H1 (cell line): ENCODE results near the gene ARID4A. TPM values are rescaled to one million over a fixed set of nuclear protein-coding genes. Genes with fewer than 3 reads are reported as not detected.

Experiments used
- CTCF ChIA-PET: fragments of 300-600 bp; sonication (Branson Sonifier 250); formaldehyde crosslinking; loops from one replicate; lab custom pipeline; 2021; ENCODE audit not compliant: partially characterized antibody; lab: Charles Lee
- POLR2A ChIA-PET: fragments of 300-600 bp; sonication (Branson Sonifier 250); formaldehyde crosslinking; loops from one replicate; lab custom pipeline; 2021; ENCODE audit warnings: inconsistent platforms; ENCODE audit not compliant: partially characterized antibody; lab: Charles Lee
- DNase-seq, 2 experiments: peaks; one replicate each; pipeline versions ENCODE4 v3.0.0 to v3.0.0-alpha.2; 2010 to 2022; ENCODE audit warnings: low spot score in 2 of 2, low read depth in 1 of 2, mixed read lengths in 1 of 2
- FAIRE-seq: peaks from 2 replicates; lab custom pipeline; 2011; peaks lifted over from hg19 to GRCh38; lab: Jason Lieb, UNC
- H2AFZ ChIP-seq: 2 replicates; pipeline ENCODE4 v1.8.1; 2012; ENCODE audit warnings: low read length, inconsistent platforms
- H2AK5ac ChIP-seq: 2 replicates; pipeline ENCODE4 v1.6.1; 2013; ENCODE audit warnings: low read depth, low read length
- H2BK120ac ChIP-seq: replicated peaks from 2 replicates; pipeline ENCODE3; 2013; ENCODE audit warnings: low read depth, low read length, inconsistent platforms
- H2BK12ac ChIP-seq: 2 replicates; pipeline ENCODE4 v1.6.1; 2013; ENCODE audit warnings: low read depth, low read length
- H2BK15ac ChIP-seq: 2 replicates; pipeline ENCODE4 v1.6.1; 2013; ENCODE audit warnings: low read length
- H2BK20ac ChIP-seq: 2 replicates; pipeline ENCODE4 v1.6.1; 2013; ENCODE audit warnings: low read length
- H2BK5ac ChIP-seq: 2 replicates; pipeline ENCODE4 v1.6.1; 2013; ENCODE audit warnings: low read depth, low read length
- H3K14ac ChIP-seq: 2 replicates; pipeline ENCODE4 v1.6.1; 2013; ENCODE audit warnings: inconsistent platforms; ENCODE audit not compliant: insufficient read length
- H3K18ac ChIP-seq: 2 replicates; pipeline ENCODE4 v1.6.1; 2013; ENCODE audit warnings: low read length; ENCODE audit errors: extremely low read depth
- H3K23ac ChIP-seq: 2 replicates; pipeline ENCODE4 v1.6.1; 2013; ENCODE audit warnings: inconsistent platforms; ENCODE audit not compliant: insufficient read length
- H3K23me2 ChIP-seq: 2 replicates; pipeline ENCODE4 v1.6.1; 2013; ENCODE audit warnings: low read depth, low read length
- H3K27ac ChIP-seq: 2 replicates; pipeline ENCODE4 v1.6.1; 2011; ENCODE audit warnings: low read depth, low read length, inconsistent platforms
- H3K27me3 ChIP-seq, 4 experiments: replicated peaks in 1 of 4; 1 replicate in 1 of 4; 2 replicates in 3 of 4; pipeline versions ENCODE4 v1.6.1 to v1.8.1; 2011 to 2013; ENCODE audit warnings: low read length in 3 of 4, mild to moderate bottlenecking in 3 of 4, inconsistent platforms in 2 of 4, mixed read lengths in 2 of 4, moderate library complexity in 1 of 4; ENCODE audit not compliant: control insufficient read depth in 3 of 4, insufficient read depth in 3 of 4; ENCODE audit errors: extremely low read depth in 1 of 4
- H3K36me3 ChIP-seq, 4 experiments: 2 replicates each; pipeline versions ENCODE4 v1.6.1 to v1.8.1; 2011 to 2013; ENCODE audit warnings: mild to moderate bottlenecking in 4 of 4, low read length in 3 of 4, moderate library complexity in 2 of 4, control low read depth in 1 of 4, inconsistent platforms in 1 of 4; ENCODE audit not compliant: insufficient read depth in 4 of 4, control insufficient read depth in 2 of 4
- H3K4ac ChIP-seq: replicated peaks from 2 replicates; pipeline ENCODE3; 2013; ENCODE audit warnings: low read length, low read depth, mixed read lengths, inconsistent platforms; ENCODE audit not compliant: insufficient read length
- H3K4me1 ChIP-seq, 4 experiments: replicated peaks in 1 of 4; 1 replicate in 1 of 4; 2 replicates in 3 of 4; pipeline versions ENCODE4 v1.6.1 to v1.8.1; 2011 to 2013; ENCODE audit warnings: low read length in 3 of 4, inconsistent platforms in 2 of 4, mixed read lengths in 1 of 4; ENCODE audit not compliant: insufficient read depth in 4 of 4, control insufficient read depth in 3 of 4
- H3K4me2 ChIP-seq, 2 experiments: 2 replicates each; pipeline versions ENCODE4 v1.6.1 to v1.8.1; 2011 to 2013; ENCODE audit warnings: low read depth in 2 of 2, low read length in 2 of 2, control low read depth in 1 of 2, inconsistent platforms in 1 of 2, mild to moderate bottlenecking in 1 of 2; ENCODE audit not compliant: insufficient read depth in 1 of 2
- H3K4me3 ChIP-seq, 4 experiments: fragments of 200-600, 300-600 bp in 1 of 4; sonication (generic), shearing (Covaris generic), sonication (Bioruptor Twin) in 1 of 4; 2 replicates each; pipeline versions ENCODE4 v1.5.1 to v1.8.1; 2011 to 2016; ENCODE audit warnings: low read length in 4 of 4, low read depth in 3 of 4, control low read depth in 2 of 4, inconsistent platforms in 2 of 4, mild to moderate bottlenecking in 2 of 4, mixed read lengths in 1 of 4, moderate library complexity in 1 of 4; ENCODE audit not compliant: insufficient read depth in 2 of 4; ENCODE audit errors: extremely low read depth in 1 of 4
- H3K56ac ChIP-seq: replicated peaks from 2 replicates; pipeline ENCODE3; 2013; ENCODE audit warnings: low read depth, mild to moderate bottlenecking, mixed read lengths, low read length, inconsistent platforms; ENCODE audit not compliant: insufficient read length
- H3K79me1 ChIP-seq: 2 replicates; pipeline ENCODE4 v1.6.1; 2013; ENCODE audit warnings: low read depth, low read length, control low read depth
- H3K79me2 ChIP-seq, 2 experiments: 2 replicates each; pipeline versions ENCODE4 v1.6.1 to v1.8.1; 2012 to 2013; ENCODE audit warnings: low read length in 2 of 2, mild to moderate bottlenecking in 2 of 2, inconsistent platforms in 1 of 2; ENCODE audit not compliant: insufficient read depth in 2 of 2, control insufficient read depth in 1 of 2
- H3K9ac ChIP-seq, 4 experiments: replicated peaks in 1 of 4; 1 replicate in 1 of 4; 2 replicates in 3 of 4; pipeline versions ENCODE4 v1.6.1 to v1.8.1; 2011 to 2013; ENCODE audit warnings: low read depth in 3 of 4, low read length in 3 of 4, control low read depth in 2 of 4, mild to moderate bottlenecking in 2 of 4, moderate library complexity in 2 of 4, inconsistent platforms in 1 of 4; ENCODE audit errors: extremely low read depth in 1 of 4
- H3K9me3 ChIP-seq, 2 experiments: 2 replicates each; pipeline versions ENCODE4 v1.6.1 to v1.8.1; 2012 to 2013; ENCODE audit warnings: mild to moderate bottlenecking in 2 of 2, moderate library complexity in 2 of 2, control low read depth in 1 of 2, inconsistent platforms in 1 of 2, low read depth in 1 of 2, low read length in 1 of 2, mixed read lengths in 1 of 2; ENCODE audit not compliant: insufficient read depth in 2 of 2
- H4K20me1 ChIP-seq, 2 experiments: replicated peaks in 1 of 2; 2 replicates each; pipeline versions ENCODE3 to v1.8.1; 2011 to 2013; ENCODE audit warnings: inconsistent platforms in 2 of 2, low read length in 2 of 2, mild to moderate bottlenecking in 1 of 2; ENCODE audit not compliant: insufficient read depth in 2 of 2, control insufficient read depth in 1 of 2
- H4K5ac ChIP-seq: 2 replicates; pipeline ENCODE4 v1.6.1; 2013; ENCODE audit warnings: low read length, low read depth, mixed read lengths, inconsistent platforms; ENCODE audit not compliant: insufficient read length
- H4K8ac ChIP-seq: 2 replicates; pipeline ENCODE4 v1.8.0; 2013; ENCODE audit warnings: mild to moderate bottlenecking, moderate library complexity, low read length, inconsistent platforms; ENCODE audit not compliant: insufficient read depth; ENCODE audit errors: extremely low read depth
- H4K91ac ChIP-seq: replicated peaks from 2 replicates; pipeline ENCODE3; 2013; ENCODE audit warnings: low read length, mixed read lengths, inconsistent platforms; ENCODE audit not compliant: insufficient read length
- WGBS, 2 experiments: shearing (Covaris generic) in 1 of 2; methylation state at CpG; one replicate each; pipeline versions ENCODE4 v1.1.6 to v1.1.7; 2013 to 2015; ENCODE audit warnings: low lambda C conversion rate in 2 of 2, mixed read lengths in 2 of 2, inconsistent platforms in 1 of 2, low coverage in 1 of 2, missing lambda C conversion rate in 1 of 2; ENCODE audit not compliant: insufficient replicate concordance in 2 of 2, insufficient coverage in 1 of 2, insufficient read length in 1 of 2; ENCODE audit errors: extremely low coverage in 1 of 2, missing lambda C conversion rate in 1 of 2; 5-methylcytosine and 5-hydroxymethylcytosine counted together
- polyA plus RNA-seq, 7 experiments: library from polyadenylated mRNA; depleted of rRNA in 3 of 7; stranded (reverse) in 5 of 7; unstranded in 2 of 7; fragments of >200 nt in 5 of 7; fragments of 200-250 nt in 2 of 7; gene quantifications; 1 replicate in 5 of 7; 2 replicates in 1 of 7; 4 replicates in 1 of 7; pipeline versions ENCODE4 v1.2.1 to v1.2.3, GENCODE V29; 2011 to 2013; ENCODE audit warnings: missing spikeins in 2 of 7, mixed read lengths in 2 of 7
- total RNA-seq: library from RNA; stranded (reverse); fragmentation: NEBNext Ultra II Directional; extraction: Animal tissue kit (Norgen Biotek cat#: 25700); gene quantifications from 2 replicates; pipeline ENCODE4 v1.2.1, GENCODE V29; 2021

The ARID4A gene
- total and polyA plus RNA-seq, 2 of the 8 experiments (the other 6 are each of a cell fraction or from before 2014, with no cell fraction given) = 2.1 to 14.6 TPM

- ChIA-PET POLR2A (interaction anchor here (0.7 to 1.5 kb wide), 3 partner anchors 9 to 83 kb away, joined by 3 read pairs; partner anchors contain the start of genes ARID4A and PSMA3), CTCF (interaction anchor here (0.7 kb wide), 1 partner anchor 37 kb away, joined by 3 read pairs; no protein-coding TSS in a partner anchor)
- no peak overlapping the region for H3K27ac ChIP-seq
- H3K18ac ChIP-seq = no peak overlapping the region
- H3K23me2 ChIP-seq = no peaks in the 10 kb centered on the region
- no peak overlapping the region for H2BK120ac ChIP-seq
- DNase-seq = no peak
- H2BK12ac ChIP-seq = no peak overlapping the region
- H4K20me1 ChIP-seq = peaks cover 0 to 2% of the 10 kb centered on the region in 2 experiments
- no peak overlapping the region for H3K4ac ChIP-seq
- H3K4me1 ChIP-seq = no peaks in the 10 kb centered on the region
- no peak overlapping the region for H2BK5ac ChIP-seq
- H4K91ac ChIP-seq = no peak overlapping the region
- H2AK5ac ChIP-seq = no peak overlapping the region
- H2AFZ ChIP-seq = no peak overlapping the region
- 88% methylated on average over 1 of the region's 1 CpG; no CpG with 5 or more reads in 1 of the 2 experiments for WGBS, 2 experiments
- no peak overlapping the region for H2BK20ac ChIP-seq
- no peak overlapping the region for H3K56ac ChIP-seq
- H3K36me3 ChIP-seq = peaks cover 6 to 45% (median 20%) of the 10 kb centered on the region in 4 experiments
- no peak for FAIRE-seq
- no peak overlapping the region for H3K23ac ChIP-seq
- H2BK15ac ChIP-seq = no peak overlapping the region
- H4K5ac ChIP-seq = no peak overlapping the region
- no peaks in the 10 kb centered on the region for H3K79me2 ChIP-seq
- H3K4me2 ChIP-seq = no peak overlapping the region
- no peaks in the 10 kb centered on the region for H3K79me1 ChIP-seq
- no peak overlapping the region for H4K8ac ChIP-seq
- H3K4me3 ChIP-seq = no peak overlapping the region
- no peaks in the 10 kb centered on the region for H3K9me3 ChIP-seq
- H3K27me3 ChIP-seq = no peaks in the 10 kb centered on the region
- no peak overlapping the region for H3K9ac ChIP-seq
- H3K14ac ChIP-seq = no peak overlapping the region
Measured at GRCh38 chr14:58327019-58327418, 28.7 kb downstream of the ARID4A start.
